ENCODE results near the gene CTSW.
A peak's percentile ranks its signal among the peaks of the same experiment; 100 is the strongest.

Gene CTSW

DNA sequence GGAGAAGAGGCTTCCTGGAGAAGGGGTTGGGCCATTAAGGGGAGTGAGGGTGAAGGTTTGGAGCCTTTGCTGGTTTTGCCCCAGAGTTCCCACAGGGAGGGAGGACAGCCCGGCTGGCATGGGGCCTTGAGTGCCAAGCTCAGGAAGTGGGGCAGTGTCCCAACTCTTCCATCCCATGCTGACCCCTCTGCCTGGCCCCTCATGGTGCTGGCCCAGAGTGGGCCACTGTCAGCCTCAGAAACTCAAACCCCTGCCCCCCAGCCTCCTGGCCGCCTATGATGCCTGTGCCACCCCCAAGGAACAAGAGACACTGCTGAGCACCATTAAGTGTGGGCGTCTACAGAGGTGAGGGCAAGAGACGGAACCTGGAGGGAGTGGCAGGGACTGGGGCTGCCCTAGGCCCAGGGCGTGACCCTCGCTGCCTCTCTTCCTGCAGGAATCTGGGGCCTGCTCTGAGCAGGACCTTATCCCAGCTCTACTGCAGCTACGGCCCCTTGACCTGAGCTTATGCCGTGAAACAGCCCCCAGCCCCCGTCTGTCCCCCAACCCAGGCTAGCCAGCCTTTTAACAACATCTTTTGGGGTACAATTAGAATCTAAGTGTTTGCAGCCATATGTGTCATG is 14.0 kb upstream of the CTSW start:
- no peak for DNase-seq (ENCODE audit: low read depth in 3 of 3, low spot score in 1 of 3)

DNA sequence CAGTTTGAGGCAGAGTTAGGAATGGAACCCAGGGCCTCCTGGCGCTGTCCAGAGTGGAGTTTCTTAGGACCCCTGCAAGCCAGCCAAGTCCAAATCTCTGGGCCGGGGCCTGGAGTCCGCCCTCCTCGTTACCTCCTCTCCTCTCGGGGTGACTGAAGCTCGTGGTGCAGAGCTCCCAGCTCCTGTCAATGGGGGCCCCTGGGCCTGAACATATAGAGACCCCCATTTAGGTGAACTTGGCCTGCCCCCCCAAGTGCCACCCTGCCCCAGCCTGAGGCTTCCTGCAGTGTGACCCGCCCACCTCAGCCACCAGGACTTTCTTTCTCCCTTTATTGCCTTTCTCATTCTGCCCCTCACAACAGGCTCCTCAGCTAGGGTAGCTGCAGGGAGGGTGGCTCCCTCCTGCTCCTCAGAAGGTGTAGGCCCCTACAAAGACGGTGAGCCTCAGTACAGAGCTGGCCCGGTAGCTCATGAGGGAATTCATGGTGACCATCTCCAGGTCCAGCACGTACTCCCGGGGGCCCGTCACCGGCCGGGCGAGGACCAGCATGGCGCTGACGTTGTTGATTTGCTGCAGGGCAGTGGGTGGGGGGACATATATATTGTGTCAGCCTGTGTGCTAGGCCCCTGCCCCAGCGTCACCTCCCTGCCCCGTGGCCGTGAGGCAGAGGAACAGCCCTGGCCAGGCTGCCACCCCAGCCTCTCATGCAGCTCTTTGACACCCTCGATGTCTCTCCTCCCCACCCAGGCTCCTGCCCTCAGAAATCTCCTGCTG is 12.9 kb upstream of the CTSW start:
- DNase-seq (ENCODE audit: low read depth in 3 of 3, low spot score in 1 of 3): no peak

DNA sequence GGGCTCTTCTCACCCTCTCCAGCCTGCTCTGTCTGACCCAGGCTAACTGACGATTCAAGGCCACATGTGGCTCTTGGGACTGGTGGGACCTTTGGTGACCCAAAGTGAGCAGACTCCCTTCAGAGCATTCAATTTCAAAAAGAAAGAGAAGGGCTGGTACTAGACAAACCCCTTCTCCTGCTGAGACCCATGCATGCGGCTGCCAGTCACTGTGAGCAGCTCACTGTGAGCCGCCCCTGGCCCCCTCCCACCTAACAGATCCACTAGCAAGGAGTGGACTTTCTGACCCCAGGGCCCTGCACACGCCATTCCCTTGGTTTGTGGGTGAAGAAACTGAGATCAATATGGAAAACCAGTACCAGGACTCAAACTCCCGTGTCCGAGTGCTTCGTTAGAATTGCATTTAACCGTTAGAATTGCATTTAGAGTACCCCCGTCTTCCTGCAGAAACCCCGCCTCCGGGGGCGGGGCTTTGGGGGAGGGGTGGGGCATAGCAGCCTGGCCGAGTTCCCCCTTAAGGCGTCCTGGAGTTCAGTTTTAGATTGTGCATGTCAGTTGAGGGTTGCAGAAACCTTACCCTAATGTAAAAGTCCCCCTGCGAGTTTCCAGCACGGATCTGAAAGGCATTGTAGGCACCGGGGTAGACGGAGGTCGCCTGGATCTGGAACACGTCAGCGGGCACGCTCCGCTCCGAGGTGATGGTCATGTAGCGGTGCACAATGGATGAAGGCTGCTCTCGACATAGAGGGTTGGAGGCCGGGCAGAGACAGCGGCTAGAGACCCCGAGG is 12.2 kb upstream of the CTSW start:
- no peak for DNase-seq (ENCODE audit: low read depth in 3 of 3, low spot score in 1 of 3)

DNA sequence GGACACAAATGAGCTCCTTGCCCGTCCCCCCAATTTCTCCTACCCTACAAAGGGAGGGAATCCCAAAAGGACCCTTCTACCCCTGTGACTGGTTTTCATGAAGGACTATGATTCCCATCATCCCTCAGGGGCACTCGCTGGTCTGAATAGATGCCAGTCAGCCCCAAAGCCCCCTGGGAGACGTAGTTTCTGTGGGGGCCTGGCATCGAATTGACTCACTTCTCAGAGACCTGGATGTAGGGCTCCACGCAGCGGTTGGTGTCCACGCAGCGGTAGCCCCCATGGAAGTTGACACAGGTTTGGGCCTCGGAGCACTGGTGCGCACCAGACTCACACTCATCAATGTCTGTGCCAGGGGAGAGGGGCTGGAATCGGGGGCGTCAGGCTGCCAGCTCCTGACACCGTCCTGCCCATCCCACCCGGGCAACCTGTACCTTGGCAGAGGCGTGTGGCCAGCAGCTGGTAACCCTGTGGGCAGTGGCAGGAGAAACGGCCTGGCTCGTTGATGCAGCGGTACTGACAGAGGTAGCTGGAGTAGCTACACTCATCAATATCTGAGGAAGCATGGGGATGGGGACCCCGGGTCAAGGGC is 11.5 kb upstream of the CTSW start:
- no peak for DNase-seq (ENCODE audit: low read depth in 3 of 3, low spot score in 1 of 3)

DNA sequence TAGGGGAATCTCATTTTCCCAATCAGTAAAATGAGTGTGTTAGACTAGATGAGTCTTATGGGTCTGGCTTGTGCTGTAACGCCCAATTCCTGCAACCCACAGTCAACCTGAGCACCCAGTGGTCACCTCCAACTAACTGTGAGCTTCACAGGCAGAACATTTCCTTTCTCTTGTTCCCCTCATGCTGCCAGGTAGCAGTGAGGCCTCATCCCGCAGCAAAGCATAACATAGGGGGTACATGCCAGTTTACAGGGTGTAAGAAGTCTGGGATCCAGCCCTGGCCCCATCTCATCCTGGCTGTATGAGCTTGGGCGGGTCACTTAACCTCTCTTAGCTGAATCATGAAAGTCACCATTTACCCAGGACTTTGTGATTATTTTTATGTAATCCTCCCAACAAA is 10.7 kb upstream of the CTSW start:
- DNase-seq (ENCODE audit: low read depth in 3 of 3, low spot score in 1 of 3): no peak

DNA sequence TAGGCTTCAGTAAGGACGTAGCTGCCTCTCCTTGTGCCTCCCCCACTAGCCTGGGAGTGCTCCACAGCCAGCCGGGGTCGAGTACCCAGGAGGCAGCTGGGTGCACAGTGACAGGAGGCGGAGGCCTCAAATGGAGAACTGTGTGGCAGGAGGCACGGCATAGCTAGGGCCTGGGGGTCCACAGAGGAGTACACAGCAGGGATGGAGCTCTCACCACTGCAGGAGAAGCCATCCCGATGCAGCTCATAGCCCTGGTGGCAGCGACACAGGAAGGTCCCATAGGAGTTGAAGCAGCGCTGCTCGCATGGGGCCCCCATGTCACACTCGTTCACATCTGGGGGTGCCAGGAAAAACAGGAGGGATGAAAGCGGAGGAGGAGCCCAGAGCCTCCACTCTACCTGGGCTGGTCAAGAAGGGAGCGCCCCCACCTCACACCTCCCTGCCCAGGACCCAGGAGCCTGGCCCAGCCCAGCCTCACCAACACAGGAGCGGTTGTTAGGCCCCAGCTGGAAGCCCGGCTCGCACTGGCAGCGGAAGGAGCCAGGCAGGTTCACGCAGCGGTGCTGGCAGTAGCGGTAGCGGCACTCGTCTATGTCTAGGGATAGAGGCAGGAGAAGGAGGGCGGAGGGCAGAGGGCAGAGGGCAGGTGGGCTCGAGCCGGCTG is 9.9 kb upstream of the CTSW start:
- DNase-seq (ENCODE audit: low read depth in 3 of 3, low spot score in 1 of 3): no peak

DNA sequence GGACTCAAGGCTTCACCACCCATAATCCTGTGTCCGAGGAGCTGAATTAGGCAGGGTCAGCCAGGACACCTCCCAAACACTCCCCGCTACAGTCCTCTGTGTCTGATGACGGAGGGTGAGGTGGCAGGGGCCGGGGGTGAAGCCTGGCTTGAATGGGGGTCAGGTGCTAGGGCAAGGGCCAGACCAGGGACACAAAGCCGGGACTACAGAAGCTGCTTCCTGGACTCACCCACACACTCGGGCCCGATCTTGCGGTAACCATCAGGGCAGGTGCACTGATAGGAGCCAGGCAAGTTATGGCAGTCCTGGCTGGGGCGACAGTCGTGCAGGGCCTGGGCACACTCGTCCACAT is 9.4 kb upstream of the CTSW start:
- DNase-seq (ENCODE audit: low read depth in 3 of 3, low spot score in 1 of 3): no peak

DNA sequence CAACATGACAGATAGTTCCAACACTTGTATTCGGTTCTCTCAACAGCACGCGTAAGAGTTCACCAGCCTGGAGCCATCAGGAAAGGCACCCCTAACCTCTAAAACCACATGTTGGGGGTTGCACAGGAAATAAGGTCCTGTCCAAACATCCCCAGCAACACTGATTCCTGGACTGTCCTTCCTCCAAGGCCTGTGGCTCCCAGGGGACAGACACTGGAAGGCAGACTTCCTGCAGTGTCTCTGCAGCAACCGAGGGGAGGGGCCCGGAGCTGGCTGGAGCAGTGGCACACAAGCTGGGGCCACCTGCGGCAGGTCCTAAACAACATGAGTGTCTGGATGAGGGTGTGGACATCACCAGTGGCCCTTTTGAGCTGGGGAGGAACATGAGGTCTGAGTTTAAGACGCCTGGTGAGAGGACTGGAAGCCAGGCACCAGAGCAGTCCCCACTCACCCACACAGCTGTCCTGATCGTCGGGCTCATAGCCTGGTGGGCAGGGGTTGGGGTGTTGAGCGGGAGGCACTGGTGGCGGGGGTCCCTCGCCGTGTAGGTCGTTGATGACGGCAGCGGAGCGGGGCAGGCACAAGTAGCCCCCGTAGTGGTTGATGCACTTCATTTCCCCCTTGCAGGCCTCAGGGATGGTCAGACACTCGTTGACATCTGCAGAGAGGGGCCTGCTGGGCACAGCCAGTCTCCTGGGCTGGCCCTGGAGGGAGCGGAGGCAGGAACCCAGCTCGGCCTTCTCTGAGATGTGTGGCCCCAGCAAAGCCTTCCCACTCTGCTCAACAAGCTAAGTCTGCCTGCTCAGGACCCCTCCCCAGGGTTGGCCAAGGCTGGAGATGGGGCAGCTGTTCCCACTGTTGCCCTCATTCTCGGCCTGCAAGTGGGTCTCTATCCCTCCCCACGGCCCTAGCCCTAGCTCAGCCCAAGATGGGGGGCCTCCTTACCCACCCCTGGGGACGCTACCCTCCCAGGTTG is 8.6 kb upstream of the CTSW start:
- no peak for DNase-seq (ENCODE audit: low read depth in 3 of 3, low spot score in 1 of 3)

DNA sequence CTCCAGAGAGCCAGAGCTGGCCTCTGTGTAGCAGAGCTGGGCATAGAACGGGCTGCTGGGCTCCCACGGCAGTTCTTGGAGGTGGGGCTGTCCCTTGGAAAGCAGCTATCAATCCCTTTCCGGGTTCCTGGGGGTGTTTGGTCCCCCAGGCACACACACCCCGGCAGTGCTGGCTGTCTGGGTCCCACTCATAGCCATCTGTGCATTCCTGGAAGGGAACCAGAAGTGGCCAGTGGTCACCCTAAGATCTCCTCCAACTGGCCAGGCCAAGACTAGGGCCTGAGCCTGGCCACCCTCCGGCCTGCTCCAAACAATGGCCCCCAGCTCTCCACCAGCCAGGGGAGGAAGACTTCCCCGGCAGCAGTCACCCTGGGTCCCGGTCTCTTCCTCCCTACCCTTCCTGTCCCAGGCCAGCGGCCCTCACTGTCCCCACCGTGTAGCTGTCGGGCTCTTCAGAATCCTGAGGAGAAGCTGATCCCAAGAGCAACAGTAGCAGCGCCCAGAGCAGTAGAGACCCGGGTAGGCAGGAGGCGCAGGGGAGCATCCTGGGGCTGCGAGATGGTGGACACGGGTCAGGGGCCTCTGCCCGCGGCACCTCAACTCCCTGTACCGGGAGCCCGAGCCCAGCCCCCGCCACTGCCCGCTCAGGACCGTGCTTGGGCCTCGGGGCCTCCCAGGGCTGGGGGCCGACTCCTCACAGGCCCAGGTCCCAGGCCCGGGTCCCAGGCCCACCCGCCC is 7.7 kb upstream of the CTSW start:
- DNase-seq (ENCODE audit: low read depth in 3 of 3, low spot score in 1 of 3): no peak

DNA sequence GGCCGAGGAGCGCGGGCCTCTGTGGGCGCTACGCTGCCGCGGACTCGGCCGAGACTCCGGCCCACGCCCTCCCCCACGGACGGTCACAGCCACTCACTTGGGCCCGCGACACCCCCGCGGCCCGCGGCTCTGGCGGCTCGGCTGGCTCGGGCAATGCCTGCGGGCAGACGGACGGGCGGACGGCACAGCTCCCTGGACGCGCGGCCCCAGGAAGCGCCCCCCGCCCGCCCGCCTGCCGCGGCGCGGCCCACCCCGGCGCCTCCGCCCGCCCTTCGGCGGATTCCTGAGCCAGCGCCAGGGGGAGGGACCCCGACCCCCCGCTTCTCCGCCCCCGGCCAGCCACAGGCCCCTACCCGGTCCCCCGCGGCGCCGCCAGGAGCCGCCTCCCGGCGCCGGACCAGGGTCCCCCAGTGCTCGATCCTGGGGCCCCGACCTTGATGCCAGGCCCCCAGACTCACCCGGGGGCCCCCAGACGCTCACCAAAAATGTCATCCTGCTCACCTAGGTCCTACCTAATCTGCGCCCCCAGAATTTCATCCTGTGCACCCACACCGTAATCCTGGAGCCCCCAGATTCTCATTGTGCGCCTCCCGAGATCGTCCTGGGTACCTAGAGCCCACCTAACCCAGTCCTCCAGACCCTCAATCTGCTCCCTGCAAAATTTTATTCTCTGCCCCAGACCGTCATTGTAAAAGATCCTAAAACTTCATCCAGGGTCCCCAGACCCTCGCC is 6.9 kb upstream of the CTSW start, which contains the start of gene EFEMP2:
TSS of gene EFEMP2 (minus strand) at position 215 of the 732 bp plus-strand sequence. CDS start 446 bp downstream, outside the sequence.
- DNase-seq (ENCODE audit: low read depth in 3 of 3, low spot score in 1 of 3): no peak

DNA sequence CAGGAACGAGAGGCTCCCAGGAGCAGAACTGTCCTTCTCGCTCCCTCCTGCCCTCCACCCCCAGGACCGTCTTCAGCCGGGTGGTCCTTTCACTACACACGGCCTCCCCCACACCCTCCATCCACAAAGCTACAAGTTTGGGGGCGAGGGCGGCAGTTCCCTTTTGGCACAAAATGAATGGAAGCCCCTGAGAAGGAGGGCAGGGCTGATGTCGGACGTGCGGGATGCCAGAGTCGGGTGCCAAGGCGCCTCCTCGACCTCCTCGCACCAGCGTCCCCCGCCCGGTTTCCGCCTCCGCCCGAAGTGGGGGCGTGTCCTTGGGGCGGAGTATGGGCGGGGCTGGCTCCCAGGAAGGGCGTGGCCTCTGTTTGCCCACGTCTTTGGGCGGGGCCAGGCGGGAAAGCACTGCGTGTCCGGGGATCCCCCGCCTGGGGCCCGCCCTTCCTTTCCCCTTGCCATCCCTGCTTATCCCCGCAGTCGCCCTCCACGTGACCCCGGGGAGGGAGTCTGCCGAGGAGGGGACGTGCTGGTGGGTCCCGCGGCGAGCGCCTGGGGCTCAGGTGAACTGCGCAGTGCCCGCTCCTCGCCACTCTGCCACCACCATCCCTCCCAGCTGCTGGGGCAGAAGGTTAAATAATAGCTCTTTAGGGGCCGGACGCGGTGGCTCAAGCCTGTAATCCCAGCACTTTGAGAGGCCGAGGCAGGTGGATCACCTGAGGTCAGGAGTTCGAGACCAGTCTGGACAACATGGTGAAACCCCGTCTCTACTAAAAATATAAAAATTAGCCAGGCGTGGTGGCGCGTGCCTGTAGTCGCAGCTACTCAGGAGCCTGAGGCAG is 6.1 kb upstream of the CTSW start:
- DNase-seq (ENCODE audit: low read depth in 3 of 3, low spot score in 1 of 3): peak; percentile 93 to 98 (median 96)

DNA sequence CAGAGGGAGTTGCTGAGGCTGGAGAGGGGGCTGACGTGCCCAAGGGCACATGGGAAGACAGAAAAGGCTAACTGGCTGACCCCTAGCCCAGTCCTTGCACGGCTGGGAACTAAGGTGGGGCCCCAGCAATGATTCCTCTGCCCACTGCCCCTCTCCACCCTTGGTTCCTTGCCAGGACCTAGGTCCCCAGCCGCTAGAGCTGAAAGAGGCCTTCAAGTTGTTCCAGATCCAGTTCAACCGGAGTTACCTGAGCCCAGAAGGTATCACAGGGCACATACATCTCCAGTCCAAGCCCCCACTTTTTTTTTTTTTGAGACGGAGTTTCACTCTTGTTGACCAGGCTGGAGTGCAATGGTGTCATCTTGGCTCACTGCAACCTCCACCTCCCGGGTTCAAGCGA is 390 bp downstream of the CTSW start:
- no peak for DNase-seq (ENCODE audit: low read depth in 3 of 3, low spot score in 1 of 3)

DNA sequence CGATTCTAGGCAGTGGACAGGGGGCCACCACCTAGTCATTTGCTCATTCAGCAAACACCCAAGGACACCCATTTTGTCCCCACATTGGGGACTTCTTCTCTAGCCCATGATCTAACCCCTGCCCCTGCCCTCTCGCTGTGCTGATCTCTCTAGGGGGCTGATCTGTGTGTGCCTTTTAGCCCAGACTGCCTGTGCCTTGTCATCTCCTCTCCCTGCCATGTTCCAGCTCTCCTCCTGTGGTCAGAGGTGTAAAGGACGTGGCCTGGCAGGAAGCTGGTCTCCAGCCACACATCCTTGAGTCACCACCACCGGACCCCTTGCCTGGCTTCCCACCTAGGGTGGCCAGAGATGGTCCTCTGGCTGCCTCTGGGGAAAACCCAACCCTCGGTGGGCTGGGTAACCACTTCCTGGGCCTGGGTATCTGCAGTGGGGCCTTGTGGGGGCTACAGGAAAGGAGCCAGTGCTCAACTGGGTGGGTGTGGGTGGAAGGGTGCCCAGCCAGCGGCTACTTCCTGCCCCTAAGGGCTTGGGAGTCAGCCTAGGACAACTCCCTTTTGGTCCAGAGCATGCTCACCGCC is 1.3 kb downstream of the CTSW start:
- no peak for DNase-seq (ENCODE audit: low read depth in 3 of 3, low spot score in 1 of 3)

DNA sequence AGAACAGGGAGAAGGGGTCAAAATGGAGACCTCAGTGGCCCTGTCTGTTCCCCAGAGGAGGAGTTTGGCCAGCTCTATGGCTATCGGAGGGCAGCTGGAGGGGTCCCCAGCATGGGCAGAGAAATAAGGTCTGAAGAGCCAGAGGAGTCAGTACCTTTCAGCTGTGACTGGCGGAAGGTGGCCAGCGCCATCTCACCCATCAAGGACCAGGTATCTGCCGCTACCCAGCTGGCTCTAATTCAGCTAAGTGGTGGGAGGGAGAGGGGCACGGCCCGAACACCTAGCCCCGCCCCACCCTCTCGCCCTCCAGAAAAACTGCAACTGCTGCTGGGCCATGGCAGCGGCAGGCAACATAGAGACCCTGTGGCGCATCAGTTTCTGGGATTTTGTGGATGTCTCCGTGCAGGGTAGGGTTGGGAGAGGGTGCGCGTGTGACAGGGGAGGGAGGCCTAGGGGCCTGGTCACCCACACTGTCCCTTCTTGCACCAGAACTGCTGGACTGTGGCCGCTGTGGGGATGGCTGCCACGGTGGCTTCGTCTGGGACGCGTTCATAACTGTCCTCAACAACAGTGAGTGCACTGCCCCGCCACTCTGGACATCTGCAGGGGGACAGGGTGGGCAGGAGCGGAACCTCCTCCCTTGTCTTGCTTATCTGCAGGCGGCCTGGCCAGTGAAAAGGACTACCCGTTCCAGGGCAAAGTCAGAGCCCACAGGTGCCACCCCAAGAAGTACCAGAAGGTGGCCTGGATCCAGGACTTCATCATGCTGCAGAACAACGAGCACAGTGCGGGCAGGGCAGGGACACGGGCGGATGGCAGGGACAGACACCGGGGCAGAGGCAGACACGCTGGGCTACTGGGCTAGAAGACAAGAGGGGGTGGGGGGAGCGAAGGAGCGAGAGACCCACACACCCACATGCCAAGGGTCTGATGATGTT is 2.8 kb downstream of the CTSW start:
- no peak for DNase-seq (ENCODE audit: low read depth in 3 of 3, low spot score in 1 of 3)

DNA sequence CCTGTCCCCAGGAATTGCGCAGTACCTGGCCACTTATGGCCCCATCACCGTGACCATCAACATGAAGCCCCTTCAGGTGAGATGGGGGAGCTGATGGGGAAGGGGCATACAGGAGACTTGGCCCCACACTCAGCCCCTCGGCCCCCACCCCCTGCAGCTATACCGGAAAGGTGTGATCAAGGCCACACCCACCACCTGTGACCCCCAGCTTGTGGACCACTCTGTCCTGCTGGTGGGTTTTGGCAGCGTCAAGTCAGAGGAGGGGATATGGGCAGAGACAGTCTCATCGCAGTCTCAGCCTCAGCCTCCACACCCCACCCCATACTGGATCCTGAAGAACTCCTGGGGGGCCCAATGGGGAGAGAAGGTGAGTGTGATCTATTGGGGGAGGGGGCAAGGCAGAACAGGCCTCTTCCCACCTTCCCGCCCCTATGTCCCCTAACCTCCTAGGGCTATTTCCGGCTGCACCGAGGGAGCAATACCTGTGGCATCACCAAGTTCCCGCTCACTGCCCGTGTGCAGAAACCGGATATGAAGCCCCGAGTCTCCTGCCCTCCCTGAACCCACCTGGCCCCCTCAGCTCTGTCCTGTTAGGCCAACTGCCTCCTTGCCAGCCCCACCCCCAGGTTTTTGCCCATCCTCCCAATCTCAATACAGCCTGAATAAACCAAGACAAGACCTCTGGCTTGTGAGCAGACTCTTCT is 3.6 kb downstream of the CTSW start:
- DNase-seq (ENCODE audit: low read depth in 3 of 3, low spot score in 1 of 3): no peak
